Gastroesophageal sphincter (tissue), 3 donors: ENCODE measurements around the gene TBC1D1.

ENCODE experiments used
- POLR2A ChIP-seq, 2 donors: fragments of 450-650 bp; IDR thresholded peaks; one replicate each; pipeline ENCODE4 v1.6.1; 2017; ENCODE audit warnings: antibody characterized with exemption in 2 of 2, mild to moderate bottlenecking in 2 of 2, moderate library complexity in 1 of 2
- POLR2AphosphoS5 ChIP-seq: sonication (generic); formaldehyde crosslinking; IDR thresholded peaks from one replicate; pipeline ENCODE4 v1.6.1; 2017; ENCODE audit warnings: antibody characterized with exemption
- TF ChIP-seq, protein P1 (sequence below), 4 experiments: fragments of 200-600 bp in 2 of 4; fragments of 450-650 bp in 2 of 4; sonication (generic) in 1 of 4; IDR thresholded peaks; one replicate each; pipeline ENCODE4 v1.5.1; 2017 to 2019; ENCODE audit warnings: antibody characterized with exemption in 4 of 4, mild to moderate bottlenecking in 2 of 4, moderate library complexity in 2 of 4

- TF ChIP-seq, protein P1, sequence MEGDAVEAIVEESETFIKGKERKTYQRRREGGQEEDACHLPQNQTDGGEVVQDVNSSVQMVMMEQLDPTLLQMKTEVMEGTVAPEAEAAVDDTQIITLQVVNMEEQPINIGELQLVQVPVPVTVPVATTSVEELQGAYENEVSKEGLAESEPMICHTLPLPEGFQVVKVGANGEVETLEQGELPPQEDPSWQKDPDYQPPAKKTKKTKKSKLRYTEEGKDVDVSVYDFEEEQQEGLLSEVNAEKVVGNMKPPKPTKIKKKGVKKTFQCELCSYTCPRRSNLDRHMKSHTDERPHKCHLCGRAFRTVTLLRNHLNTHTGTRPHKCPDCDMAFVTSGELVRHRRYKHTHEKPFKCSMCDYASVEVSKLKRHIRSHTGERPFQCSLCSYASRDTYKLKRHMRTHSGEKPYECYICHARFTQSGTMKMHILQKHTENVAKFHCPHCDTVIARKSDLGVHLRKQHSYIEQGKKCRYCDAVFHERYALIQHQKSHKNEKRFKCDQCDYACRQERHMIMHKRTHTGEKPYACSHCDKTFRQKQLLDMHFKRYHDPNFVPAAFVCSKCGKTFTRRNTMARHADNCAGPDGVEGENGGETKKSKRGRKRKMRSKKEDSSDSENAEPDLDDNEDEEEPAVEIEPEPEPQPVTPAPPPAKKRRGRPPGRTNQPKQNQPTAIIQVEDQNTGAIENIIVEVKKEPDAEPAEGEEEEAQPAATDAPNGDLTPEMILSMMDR (IDR thresholded peaks at IDR 0.05) = no peak
- TF ChIP-seq POLR2AphosphoS5 = no peak
- TF ChIP-seq POLR2A (IDR thresholded peaks at IDR 0.05) = no peak
Observed at GRCh38 chr4:38129460-38130227, 238.8 kb downstream of the TBC1D1 start.
